ENCODE measurements around the gene WNK1. TPM values are rescaled to one million over a fixed set of nuclear protein-coding genes. Genes with fewer than 3 reads are reported as not detected.

WNK1 gene
- polyA plus RNA-seq, 1 experiment: 38.0 TPM

GRCh38 chr12:951176-951575, 198.8 kb downstream of the WNK1 start:
- Histone ChIP-seq H3K27ac (ENCODE audit: low read depth, low read length) (no peak overlapping the region), H3K27me3 (ENCODE audit: control insufficient read depth, insufficient read depth, low read length) (no peaks in the 10 kb centered on the region), H3K9me3 (ENCODE audit: control insufficient read depth, insufficient read depth, low read length) (no peaks in the 10 kb centered on the region; the same call in 1 of the 2 replicates), H3K4me3 (ENCODE audit: low read depth, low read length) (no peak overlapping the region)
- POLR2A ChIA-PET: interaction anchor here (1.2 kb wide), 1 partner anchor 39 kb away, joined by 4 read pairs; no protein-coding TSS in a partner anchor
- DNase-seq (ENCODE audit: low read depth, low spot score): no peak
- CTCF ChIA-PET: interaction anchor here (1.0 to 1.5 kb wide), 3 partner anchors 142 to 632 kb away, joined by 4 to 7 read pairs (median 7); no protein-coding TSS in a partner anchor
- TF ChIP-seq CTCF (IDR thresholded peaks at IDR 0.05; ENCODE audit: low read depth, low read length): no peak

GRCh38 chr12:953776-954175, 201.4 kb downstream of the WNK1 start:
- no peak for DNase-seq (ENCODE audit: low read depth, low spot score)
- ChIA-PET CTCF (no interaction called here), POLR2A (no interaction called here)
- no peak overlapping the region for H3K27ac ChIP-seq (ENCODE audit: low read depth, low read length)
- H3K4me3 ChIP-seq (ENCODE audit: low read depth, low read length): no peak overlapping the region
- TF ChIP-seq CTCF (IDR thresholded peaks at IDR 0.05; ENCODE audit: low read depth, low read length): no peak
- no peaks in the 10 kb centered on the region for H3K27me3 ChIP-seq (ENCODE audit: control insufficient read depth, insufficient read depth, low read length)
- no peaks in the 10 kb centered on the region; the same call in 1 of the 2 replicates for H3K9me3 ChIP-seq (ENCODE audit: control insufficient read depth, insufficient read depth, low read length)

GRCh38 chr12:954741-955140, 202.4 kb downstream of the WNK1 start:
- DNase-seq (ENCODE audit: low read depth, low spot score): no peak
- TF ChIP-seq CTCF (IDR thresholded peaks at IDR 0.05; ENCODE audit: low read depth, low read length): no peak
- Histone ChIP-seq H3K4me3 (ENCODE audit: low read depth, low read length) (no peak overlapping the region), H3K27ac (ENCODE audit: low read depth, low read length) (no peak overlapping the region), H3K9me3 (ENCODE audit: control insufficient read depth, insufficient read depth, low read length) (no peaks in the 10 kb centered on the region; the same call in 1 of the 2 replicates), H3K27me3 (ENCODE audit: control insufficient read depth, insufficient read depth, low read length) (no peaks in the 10 kb centered on the region)
- CTCF ChIA-PET: no interaction called here
- POLR2A ChIA-PET: no interaction called here

- DNase-seq (ENCODE audit: low read depth, low spot score): no peak
- Histone ChIP-seq H3K27me3 (ENCODE audit: control insufficient read depth, insufficient read depth, low read length) (no peaks in the 10 kb centered on the region), H3K27ac (ENCODE audit: low read depth, low read length) (no peak overlapping the region), H3K9me3 (ENCODE audit: control insufficient read depth, insufficient read depth, low read length) (no peaks in the 10 kb centered on the region), H3K4me3 (ENCODE audit: low read depth, low read length) (no peak overlapping the region)
- CTCF ChIA-PET: no interaction called here
- TF ChIP-seq CTCF (IDR thresholded peaks at IDR 0.05; ENCODE audit: low read depth, low read length): no peak
- POLR2A ChIA-PET: no interaction called here
Observed at GRCh38 chr12:955939-956338, 203.6 kb downstream of the WNK1 start.

GRCh38 chr12:958588-959123, 206.3 kb downstream of the WNK1 start:
- no peak for TF ChIP-seq CTCF (IDR thresholded peaks at IDR 0.05; ENCODE audit: low read depth, low read length)
- no peak for DNase-seq (ENCODE audit: low read depth, low spot score)
- Histone ChIP-seq H3K9me3 (ENCODE audit: control insufficient read depth, insufficient read depth, low read length) (no peaks in the 10 kb centered on the region), H3K27ac (ENCODE audit: low read depth, low read length) (no peak overlapping the region), H3K4me3 (ENCODE audit: low read depth, low read length) (no peak overlapping the region), H3K27me3 (ENCODE audit: control insufficient read depth, insufficient read depth, low read length) (no peaks in the 10 kb centered on the region)
- ChIA-PET CTCF (interaction anchor here (0.6 to 1.2 kb wide), 2 partner anchors 9 kb away, joined by 4 read pairs; partner anchors contain the start of gene RAD52), POLR2A (no interaction called here)

Small RNAs within 50 kb of the gene (small RNA-seq; reads per million reads assigned to genes)
- not detected for gene RNU4ATAC16P (ENCODE audit: insufficient read length, low read depth)

Other genes with a start within 250 kb of the WNK1 start
- not detected in 2 replicates for gene NINJ2, start 89.1 kb upstream of the WNK1 start, polyA plus RNA-seq (2011; rRNA removed)
- 13.8 and 18.8 TPM in 2 replicates for gene RAD52, start 197.1 kb downstream of the WNK1 start, polyA plus RNA-seq (2011; rRNA removed)
- gene ERC1, start 238.6 kb downstream of the WNK1 start, polyA plus RNA-seq (2011; rRNA removed): 28.6 and 29.0 TPM in 2 replicates